HT-29 (cell line): ENCODE data around the gene GTF3A. TPM values are rescaled to one million over a fixed set of nuclear protein-coding genes. Genes with fewer than 3 reads are reported as not detected.

Experiments used
- DNase-seq: peaks from one replicate; pipeline ENCODE4 v3.0.0-alpha.2; 2015; ENCODE audit warnings: low spot score
- total RNA-seq: library from RNA; depleted of rRNA; stranded (reverse); fragments of >200 nt; shearing (Covaris generic); gene quantifications from 2 replicates; pipeline ENCODE4 v1.2.3, GENCODE V29; 2014

The GTF3A gene
- total RNA-seq, 1 experiment from 2014 or later = 405 TPM

DNA sequence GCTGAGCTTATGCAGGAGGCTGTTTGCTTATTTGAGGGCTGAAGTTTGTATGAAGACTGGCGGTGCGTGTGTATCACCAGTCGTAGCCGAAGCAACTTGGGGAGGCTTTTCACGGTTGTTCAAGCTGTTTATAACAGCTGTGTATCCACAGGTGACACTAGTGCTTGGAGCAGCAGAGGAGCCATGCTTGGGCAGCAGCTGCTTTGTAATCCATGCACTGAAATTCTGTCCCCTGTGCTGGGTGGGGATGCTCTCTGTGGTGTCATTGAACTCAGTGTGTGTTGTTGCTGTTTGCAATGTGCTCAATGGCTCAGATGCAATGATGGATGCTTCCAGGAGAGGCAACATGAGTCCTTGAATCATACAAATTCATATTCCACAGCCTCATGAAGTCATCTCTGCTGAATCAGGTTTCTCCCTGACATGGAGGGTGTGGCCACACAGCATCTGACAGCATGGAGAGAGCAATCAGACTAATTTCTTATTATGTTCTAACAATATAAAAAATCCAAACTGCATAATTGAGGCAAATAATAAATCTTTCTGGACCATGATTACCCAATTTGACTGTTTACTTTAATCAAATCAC lies 18.8 kb upstream of the GTF3A start:
- DNase-seq = no peak

DNA sequence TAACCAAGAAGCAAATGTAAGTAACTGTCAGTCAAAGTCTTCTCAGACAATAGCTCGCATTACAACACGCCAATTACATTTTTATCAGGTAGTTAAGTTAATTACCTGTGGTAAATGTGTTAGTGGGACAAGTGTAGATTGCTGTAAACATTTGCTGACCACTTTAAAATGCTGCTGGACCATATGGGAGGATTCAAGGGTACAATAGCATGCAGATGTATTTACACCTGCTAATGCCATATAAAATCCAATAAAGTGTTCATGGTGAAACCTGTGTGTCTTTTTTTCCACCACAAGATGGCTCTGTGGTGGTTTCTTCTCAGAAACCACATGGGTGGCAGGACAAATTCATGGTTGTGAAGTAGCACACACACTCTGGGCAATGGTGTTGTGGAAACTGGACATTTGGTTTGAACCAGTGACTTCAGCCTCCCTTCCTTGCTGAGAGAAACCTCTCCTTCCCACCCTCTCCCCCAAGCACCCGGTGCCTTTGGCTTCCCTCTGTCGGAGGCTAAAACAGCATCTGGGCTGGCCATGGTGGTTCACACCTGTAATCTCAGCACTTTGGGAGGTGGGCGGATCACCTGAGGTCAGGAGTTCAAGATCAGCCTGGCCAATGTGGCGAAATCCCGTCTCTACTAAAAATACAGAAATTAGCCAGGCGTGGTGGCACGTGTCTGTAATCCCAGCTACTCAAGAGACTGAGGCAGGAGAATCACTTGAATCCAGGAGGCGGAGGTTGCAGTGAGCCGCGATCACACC lies 18.1 kb upstream of the GTF3A start:
- peak; percentile 89 for DNase-seq

DNA sequence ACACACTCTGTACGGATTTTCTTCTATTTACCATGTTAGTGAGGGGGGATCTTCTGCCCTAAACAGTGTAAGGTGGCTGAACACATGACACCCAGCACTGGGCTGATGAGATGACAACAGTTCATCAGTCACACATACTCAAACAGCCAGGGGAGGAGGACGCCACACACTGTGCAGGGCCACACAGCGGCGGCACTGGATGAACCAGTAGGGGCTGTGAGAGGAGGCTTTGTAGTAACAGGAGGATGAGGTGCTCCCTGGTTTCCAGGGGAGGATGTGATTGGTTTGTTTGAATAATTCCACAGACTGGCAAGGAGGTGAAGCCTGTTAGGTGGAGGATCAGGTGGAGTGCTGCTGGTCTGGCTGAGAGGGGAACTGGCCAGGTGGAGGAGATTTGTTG lies 16.3 kb upstream of the GTF3A start:
- DNase-seq = no peak

DNA sequence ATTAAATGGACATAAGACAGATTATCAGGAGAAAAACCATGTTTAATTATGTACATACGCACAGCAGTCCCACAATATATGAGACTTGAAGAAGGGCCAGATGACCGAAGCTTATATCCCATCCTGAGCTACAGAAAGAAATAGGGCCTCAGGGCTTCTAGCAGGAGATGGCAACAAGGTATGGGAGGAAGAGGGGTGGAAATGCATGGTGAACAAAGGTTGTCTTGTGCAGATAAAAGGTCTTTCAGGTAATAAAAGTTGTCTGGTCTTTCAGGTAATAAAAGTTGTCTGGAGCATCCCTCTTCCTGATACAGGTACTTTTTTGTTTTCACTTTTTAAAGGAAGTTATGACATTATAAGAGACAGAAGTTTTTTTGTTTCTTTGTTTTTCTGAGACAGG lies 15.4 kb upstream of the GTF3A start:
- no peak for DNase-seq

DNA sequence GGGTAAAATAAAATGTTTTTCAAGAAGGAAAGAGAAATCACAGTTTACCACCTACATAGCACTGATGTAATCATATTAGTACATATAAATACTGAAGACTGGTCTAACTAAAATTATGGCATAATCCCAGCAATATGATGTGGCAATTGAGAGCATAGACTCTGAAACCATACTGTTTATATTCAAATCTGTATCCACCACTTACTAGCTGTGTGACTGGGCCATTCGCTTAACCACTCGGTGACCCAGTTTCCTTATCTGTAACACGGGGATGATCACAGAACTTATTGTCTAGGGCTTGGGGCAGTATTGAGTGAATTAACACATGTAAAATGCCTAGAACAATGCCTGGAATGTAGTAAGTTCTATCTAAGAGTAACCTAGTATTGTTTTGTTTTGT lies 13.1 kb upstream of the GTF3A start:
- no peak for DNase-seq

DNA sequence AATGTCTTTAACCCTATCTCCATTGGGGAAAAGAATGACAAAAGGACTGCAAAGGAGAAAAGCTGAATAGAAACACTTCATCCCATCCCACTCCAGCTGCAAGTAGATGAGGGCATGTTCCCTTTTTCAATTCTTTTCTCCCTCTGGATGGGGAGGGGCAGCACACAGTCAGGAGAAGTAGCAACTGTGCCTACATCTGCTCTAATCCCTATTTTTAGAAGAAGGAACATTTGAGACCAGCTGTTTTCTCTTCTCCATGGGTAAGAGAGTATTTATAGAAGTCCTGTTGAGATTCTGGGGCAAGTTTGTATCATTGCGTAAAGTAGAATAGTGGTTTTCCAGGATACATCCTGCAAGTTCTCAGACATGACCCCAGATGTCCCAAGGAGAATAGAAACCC lies 9.3 kb upstream of the GTF3A start:
- no peak for DNase-seq

DNA sequence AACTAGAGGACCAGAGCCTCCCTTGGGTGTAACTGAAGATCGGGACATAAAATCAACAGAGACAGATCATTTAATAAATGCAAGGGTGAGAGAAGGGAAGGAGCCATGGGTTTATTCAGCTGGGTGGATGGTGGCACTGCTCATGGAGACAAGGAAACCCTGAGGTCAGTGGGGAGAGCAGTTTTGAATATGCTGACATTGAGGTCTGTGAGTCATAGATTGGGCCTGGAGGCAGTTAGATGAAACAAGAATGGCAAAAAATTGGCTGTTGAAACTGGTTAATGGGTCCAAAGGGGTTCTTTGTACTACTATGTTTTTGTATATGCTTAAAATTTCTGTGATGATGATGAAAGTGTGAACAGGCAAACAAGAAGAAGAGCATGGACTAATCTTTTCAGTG lies 5.1 kb upstream of the GTF3A start:
- no peak for DNase-seq

DNA sequence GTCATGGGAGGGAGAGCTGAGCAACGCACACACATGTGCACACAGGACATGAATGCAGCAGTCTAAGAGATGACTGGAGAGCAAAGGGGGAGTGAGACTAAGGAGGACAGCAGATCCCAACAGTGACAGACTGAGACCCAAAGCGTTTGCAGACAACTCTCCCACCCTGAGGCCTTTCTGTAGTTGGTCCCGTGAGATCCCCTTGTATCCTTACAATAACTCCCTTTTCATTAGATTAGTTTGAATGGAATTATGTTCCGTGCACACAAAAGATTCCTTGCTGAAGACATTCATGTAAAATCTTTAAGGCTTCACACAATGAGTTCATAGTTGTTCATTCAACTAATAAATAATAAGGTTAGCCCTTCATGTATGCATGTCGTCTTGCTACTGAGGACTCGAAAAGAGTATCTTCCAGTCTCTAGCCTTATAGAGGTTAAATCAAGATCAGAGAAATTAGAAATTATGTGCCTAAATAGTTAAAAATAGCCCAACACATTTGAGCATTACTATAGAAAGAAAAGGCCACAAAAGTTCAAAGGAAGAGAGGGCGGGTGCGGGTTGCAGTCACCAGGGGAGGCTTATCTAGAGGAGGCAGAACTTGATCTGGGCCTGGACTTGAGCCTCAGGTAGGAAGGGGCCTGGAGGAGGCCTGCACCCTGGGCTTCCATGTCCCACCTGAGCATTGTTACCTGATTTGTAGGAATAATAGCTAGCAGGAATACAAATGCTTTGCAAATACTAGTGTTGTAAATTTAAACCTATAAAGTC lies 3.1 kb upstream of the GTF3A start:
- no peak for DNase-seq

DNA sequence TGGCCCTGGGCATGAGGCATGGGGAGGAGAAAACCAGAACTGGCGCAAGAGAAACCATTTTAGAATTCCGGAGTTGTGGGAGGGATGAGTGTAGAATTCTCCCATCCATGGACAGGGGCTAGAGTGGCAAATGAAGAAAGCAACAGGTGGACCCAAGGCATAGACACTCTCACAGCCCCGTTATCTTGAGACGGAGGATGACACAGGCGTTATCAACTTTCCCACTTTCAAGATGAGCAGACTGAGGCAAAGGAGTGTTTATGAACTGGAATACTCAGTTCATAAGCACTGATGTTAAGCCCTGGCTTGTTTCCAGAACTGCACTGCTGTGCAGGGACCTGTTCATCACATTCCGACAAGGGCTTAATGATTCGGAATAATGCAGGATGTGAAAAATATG lies 1.1 kb upstream of the GTF3A start:
- no peak for DNase-seq

DNA sequence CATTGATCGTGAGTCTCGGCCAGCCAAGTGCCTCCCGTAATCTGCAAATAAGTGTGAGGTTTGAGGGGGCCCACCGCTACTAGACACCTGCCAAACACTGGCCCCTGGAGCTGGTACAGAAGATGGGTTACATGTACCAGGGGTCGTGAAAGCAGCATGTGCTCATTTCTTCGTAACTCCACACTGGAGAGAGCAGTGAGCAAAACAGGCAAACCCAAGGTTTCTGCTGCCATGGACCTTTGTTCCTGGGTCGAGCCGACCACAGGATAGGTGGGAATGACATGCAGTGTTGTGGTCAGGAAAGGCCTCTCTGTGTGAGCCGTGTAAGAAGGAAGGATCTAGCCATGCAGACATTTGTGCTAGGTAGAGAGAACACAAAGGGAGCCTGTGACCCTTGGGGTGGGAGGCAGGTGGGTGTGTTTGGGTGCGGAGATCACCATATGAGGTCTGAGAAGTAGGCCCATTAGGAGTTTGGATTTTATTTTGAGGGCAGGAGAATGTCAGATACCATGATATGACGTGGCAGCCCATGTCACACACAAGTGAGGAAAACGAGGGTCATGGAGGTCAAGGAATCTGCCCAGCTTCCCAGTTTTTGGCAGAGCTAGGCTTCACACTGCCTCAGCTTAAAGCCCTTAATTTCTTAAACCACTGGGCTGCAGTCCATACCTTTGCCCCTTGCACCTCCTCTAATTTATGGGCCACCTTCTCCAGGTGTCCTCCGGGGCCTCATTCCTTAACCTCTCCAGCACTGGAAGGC lies 919 bp downstream of the GTF3A start:
- peak; percentile 84 for DNase-seq

DNA sequence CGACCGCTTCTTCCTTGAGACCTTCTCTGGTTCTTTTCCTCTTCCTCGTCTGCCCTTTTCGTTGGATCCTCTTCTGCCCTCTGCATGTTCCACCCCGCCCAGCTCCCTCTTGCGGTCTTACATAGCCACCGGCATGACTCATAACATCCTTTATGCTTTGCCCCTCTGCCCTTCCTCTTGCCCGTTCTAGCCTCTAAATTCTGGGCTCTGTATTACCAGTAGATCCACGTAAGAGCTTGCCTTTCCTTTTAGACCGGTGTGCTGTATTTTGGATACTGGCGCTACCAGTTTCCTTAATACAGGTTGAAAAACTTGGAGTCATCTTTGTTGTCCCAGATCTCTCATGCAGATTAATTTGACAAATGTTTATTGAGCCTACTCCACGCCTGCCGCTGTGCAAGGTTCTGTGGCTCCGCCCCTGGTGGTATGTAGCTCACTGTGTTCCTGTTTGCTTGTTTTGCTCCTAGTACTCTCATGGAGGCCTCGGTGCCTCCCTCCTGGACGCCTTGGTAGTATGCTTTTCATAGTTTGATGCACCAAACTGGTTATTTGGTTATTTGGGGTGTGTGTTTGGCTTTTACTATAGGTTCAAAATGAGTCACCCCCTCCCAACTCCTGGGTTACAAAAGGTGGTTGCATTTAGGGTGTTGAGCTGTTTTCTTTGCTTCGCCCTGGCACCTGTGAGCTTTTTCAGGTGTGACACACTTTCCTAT lies 1.7 kb downstream of the GTF3A start:
- DNase-seq = peak; percentile 100

DNA sequence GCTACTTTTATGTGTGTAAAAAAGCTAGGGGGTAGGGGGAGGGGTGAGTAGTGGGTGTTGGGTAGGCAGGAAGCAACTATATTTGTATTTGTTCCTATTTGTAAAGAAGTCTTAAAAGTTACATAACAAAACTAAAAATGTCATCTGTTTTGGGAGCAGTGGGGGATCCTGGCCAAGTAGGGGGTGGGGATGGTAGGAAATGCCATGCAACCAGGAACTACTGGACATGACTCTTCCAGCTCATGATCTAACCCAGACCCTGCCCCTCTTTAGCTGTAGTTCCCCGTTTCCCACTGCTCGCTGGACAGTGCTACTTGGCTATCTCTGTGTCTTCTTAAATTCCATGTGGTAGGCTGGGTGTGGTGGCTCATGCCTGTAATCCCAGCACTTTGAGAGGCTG lies 3.2 kb downstream of the GTF3A start:
- DNase-seq = no peak

DNA sequence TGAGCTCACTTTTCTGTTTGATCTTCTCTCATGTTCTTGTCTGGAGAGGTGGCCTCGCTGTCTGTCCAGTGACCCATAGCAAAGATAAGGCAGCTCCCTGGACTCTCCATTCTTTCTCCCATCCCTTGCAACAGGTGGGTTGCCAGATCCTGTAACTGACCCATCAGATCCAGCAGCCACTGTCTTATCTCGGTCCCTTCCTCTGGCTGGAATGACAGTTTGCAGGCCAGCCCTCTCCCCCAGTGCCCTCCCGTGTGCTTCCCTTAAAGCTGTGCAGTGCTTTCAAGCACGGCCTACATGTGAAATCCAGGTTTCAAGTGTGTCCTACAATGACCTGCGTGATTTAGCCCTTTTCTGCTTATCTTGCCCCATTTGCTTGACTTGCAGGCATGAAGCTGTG lies 3.7 kb downstream of the GTF3A start:
- DNase-seq = no peak

DNA sequence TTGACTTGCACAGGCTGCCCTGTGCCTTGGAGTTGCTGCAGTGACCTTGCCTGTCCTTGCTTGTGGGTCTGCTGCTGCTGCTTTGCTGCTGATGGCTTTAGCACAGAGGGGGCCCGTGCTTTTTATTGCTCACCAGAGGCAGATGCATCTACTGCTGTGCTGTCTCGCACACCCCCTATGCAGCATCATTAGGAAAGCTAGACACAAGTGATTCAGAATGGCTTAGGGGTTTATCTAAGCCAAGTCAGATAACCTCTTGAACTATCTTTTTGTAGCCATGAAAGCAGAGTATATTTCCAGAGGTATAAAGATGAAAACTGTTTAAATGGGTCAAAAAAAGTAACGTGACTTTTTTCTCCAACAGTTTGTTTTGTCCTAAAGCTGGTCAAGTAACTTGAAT lies 7.8 kb downstream of the GTF3A start:
- DNase-seq = no peak

DNA sequence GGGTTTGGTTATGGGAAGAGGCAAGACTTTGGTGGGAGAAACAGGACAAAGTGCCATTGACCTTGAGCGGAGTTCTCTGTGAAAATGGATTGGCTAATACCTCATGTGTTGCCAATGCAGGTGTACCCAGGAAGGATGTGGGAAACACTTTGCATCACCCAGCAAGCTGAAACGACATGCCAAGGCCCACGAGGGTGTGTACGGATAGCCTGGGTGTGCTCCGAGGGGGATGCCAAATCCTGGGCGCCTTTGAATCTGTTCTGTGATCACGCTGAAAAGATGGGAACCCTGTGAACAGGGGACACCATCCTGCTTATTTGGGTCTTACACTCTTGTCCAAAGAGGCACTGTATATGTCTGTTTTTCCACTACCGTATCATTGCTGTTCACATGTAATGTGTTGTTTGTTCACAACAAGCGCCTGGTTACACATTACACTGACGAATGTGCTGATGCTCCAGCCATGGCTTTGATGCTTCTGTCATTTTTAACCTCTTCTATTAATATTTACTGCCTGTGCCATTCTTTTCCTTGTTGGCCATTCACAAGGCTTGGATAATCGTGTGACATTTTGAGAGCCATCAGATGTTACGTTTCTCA lies 8.3 kb downstream of the GTF3A start:
- no peak for DNase-seq

DNA sequence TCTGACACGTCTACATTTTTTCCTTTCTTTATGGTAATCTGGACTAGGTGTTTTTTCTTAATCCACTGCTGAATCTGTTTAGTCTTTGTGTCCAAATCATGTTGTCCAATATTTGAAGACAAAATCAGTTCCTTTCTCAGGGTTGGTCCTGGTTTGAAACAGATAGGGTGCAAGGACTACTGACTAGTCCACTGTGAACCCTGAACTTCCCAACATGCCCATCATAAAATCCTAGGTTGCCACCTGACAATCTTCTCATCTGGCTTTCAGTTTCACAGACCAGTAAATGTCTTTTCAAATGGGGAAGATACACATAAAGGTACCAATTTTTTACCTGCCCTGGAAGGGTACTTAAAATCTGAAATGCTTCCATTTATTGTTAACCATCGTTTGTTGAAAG lies 12.7 kb downstream of the GTF3A start:
- DNase-seq = no peak

DNA sequence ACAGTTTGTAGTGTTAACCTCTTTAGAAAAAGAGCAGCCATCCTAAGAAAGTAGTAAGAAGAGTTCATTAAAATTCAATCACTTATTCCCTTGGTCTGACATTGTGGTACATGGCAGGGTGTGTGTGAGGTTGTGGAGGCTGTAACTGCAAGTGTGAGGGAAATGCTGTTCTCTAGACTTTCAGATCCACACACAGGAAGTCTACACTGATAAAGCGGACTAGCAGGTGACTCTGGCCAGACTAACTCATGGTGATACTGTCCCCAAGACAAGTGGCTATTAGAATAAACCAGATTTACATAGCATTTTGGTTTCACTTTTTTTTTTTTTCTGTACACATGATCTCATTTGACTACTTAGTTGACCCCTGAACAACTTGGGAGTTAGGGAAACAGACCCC lies 16.0 kb downstream of the GTF3A start:
- DNase-seq = no peak

DNA sequence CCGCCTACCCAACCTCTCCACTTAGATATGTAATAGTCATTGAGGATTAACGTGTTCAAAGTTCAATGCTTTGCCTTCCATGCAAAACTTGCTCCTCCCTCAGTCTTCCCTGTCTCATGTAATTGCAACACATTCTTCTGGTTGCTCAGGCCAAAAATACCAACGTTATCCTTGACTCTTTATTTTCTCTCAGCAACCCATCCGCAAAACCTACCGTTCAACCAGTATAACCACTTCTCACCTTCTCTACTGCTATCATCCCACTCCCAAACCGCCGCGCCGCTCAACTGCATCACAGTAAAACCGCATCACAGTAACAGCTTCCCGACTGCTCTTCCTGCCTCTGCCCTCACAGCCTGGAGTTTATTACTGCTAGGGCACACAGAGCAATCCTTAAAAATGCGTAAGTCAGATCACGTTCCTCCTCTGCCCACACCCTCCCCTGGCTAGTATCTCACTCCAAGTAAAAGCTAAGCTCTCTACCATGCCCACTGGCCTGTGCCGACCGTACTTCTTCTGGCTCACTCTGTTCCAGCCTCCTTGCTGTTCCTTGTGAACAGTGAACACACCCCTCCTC lies 17.7 kb downstream of the GTF3A start:
- DNase-seq = peak; percentile 98

DNA sequence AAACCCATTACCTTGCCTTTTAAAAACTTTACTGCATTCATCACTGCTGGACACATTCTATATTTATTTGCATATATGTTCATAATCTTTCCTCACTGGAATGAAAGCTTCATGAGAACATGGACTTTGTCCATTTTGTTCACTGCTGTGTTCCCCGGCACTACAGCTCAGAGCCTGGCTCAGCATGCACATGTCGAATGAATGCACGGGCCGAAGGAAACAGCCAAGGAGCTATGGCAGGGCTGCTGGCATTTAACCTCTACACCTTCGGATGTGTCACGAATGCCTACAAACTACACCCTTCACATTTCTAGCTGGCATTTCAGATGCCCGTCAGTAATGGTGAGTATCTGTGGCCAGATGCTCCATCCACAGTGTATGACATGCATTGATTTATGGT lies 18.4 kb downstream of the GTF3A start:
- DNase-seq = peak; percentile 84

DNA sequence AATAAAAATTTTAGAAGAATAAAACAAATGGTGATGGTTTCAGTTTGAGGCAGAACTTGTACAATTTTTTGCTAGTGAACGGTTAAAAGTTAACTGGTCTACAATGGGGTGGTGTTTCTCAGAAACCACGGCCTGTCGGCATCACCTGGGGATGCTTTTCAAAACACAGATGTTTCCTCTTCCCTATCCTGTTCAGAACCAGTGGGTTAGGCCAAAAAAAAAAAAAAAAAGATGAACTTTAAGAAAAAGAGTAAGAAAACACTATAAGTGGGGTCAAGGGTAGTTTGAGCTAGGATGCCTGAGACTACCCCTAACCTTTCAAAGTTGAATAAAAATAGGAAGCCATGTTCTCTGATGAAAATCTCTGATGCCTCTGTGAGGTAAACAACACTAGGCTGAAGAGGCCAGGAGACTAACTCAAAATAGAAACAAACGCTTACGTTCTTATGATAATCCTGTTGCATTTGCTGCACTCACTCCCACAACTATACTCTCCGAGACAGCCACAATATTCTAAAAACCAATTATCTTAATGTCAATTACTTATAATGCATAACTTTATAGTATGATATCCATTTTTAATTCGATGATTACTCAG lies 22.7 kb downstream of the GTF3A start:
- no peak for DNase-seq
